ENCODE measurements around the gene DHRS4L2.
"Not testable (repeated sequence)": the region's sequence is repeated elsewhere in the genome, so short reads cannot be mapped to it uniquely, and the experiment has no call there.

- not testable (repeated sequence) for TF ChIP-seq CTCF (IDR thresholded peaks at IDR 0.05; ENCODE audit: insufficient read depth, low read length, poor library complexity, severe bottlenecking); EZH2phosphoT487 (conservative IDR thresholded peaks at IDR 0.05; ENCODE audit: low read length)
Measured at GRCh38 chr14:23977208-23977607, 11.5 kb upstream of the DHRS4L2 start.

Measured in SU-DHL-6 (cell line).